DOHH2 (cell line): ENCODE measurements around the gene SLC5A6.

Experiments
- H3F3A ChIP-seq: fragments of 200-600 bp; sonication (generic), shearing (Covaris generic); 2 replicates; pipeline ENCODE4 v1.6.0; 2016; ENCODE audit warnings: antibody characterized with exemption, mild to moderate bottlenecking; ENCODE audit not compliant: control insufficient read depth, insufficient read depth
- H3K27ac ChIP-seq: fragments of 200-600 bp; sonication (generic); 2 replicates; pipeline ENCODE4 v1.5.1; 2014; ENCODE audit warnings: low read depth, mild to moderate bottlenecking, low read length, moderate library complexity
- H3K27me3 ChIP-seq: fragments of 200-600 bp; sonication (generic); 2 replicates; pipeline ENCODE4 v1.6.1; 2014; ENCODE audit warnings: mild to moderate bottlenecking, low read length, mixed read lengths; ENCODE audit not compliant: control insufficient read depth
- H3K36me3 ChIP-seq: fragments of 200-600 bp; sonication (generic); 2 replicates; pipeline ENCODE4 v1.6.1; 2014; ENCODE audit warnings: mild to moderate bottlenecking, low read length, moderate library complexity, mixed read lengths; ENCODE audit not compliant: control insufficient read depth
- H3K4me1 ChIP-seq: fragments of 200-600 bp; sonication (generic); 2 replicates; pipeline ENCODE4 v1.6.1; 2014; ENCODE audit warnings: mild to moderate bottlenecking, low read length, mixed read lengths; ENCODE audit not compliant: control insufficient read depth
- H3K4me2 ChIP-seq: fragments of 200-600 bp; sonication (generic); 2 replicates; pipeline ENCODE4 v1.6.0; 2014; ENCODE audit warnings: mild to moderate bottlenecking, low read length, moderate library complexity
- H3K4me3 ChIP-seq: fragments of 200-600 bp; sonication (generic); 2 replicates; pipeline ENCODE4 v1.5.1; 2014; ENCODE audit warnings: mild to moderate bottlenecking, low read length, mixed read lengths
- H3K79me2 ChIP-seq: fragments of 200-600 bp; sonication (generic); 2 replicates; pipeline ENCODE4 v1.6.1; 2014; ENCODE audit warnings: mild to moderate bottlenecking, low read length, mixed read lengths; ENCODE audit not compliant: control insufficient read depth
- H3K9me2 ChIP-seq: fragments of 200-600 bp; sonication (generic); replicated peaks from 2 replicates; pipeline ENCODE4 v1.6.1; 2014; ENCODE audit warnings: mild to moderate bottlenecking, low read length, mixed read lengths; ENCODE audit not compliant: control insufficient read depth
- H3K9me3 ChIP-seq: fragments of 200-600 bp; sonication (generic); 2 replicates; pipeline ENCODE4 v1.6.1; 2014; ENCODE audit warnings: antibody characterized with exemption, low read length, mixed read lengths; ENCODE audit not compliant: control insufficient read depth, insufficient read depth
- H4K20me1 ChIP-seq: fragments of 200-600 bp; sonication (generic); 2 replicates; pipeline ENCODE4 v1.6.0; 2014; ENCODE audit warnings: low read depth, mild to moderate bottlenecking, antibody characterized with exemption, low read length, moderate library complexity; ENCODE audit not compliant: control insufficient read depth, insufficient read depth
- EZH2phosphoT487 ChIP-seq: fragments of 200-600 bp; sonication (generic); IDR thresholded peaks from 2 replicates; pipeline ENCODE4 v1.6.1; 2017; ENCODE audit warnings: borderline replicate concordance, mild to moderate bottlenecking, antibody characterized with exemption, low read length, moderate library complexity, mixed read lengths
- TF ChIP-seq, protein P1 (sequence below): fragments of 200-600 bp; sonication (generic); IDR thresholded peaks from one replicate; pipeline ENCODE4 v1.5.1; 2014; ENCODE audit warnings: antibody characterized with exemption, mild to moderate bottlenecking, low read depth, low read length; ENCODE audit not compliant: poor library complexity, severe bottlenecking

Gene SLC5A6

DNA sequence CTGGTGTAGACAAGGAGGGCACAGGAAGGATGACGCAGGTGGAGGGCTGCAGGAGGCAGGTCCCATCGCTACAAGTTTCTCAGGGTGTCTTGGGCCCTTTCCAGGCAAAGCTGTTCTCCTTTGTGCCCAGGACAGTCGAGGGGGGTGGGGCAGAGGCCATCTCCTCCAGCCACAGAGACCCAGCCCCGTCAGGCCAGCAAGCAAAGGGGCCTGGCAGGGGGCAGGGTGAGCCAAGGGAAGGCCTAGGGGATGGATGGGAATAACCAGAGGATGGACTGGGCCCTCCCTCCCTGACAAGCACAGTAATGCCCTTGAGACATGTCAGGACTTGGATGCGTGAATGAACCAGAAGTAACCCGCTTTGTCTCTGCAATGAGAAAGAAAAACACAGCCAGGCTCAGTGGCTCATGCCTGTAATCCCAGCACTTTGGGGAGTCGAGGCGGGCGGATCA, 57.0 kb downstream of the SLC5A6 start:
- no peak overlapping the region for H3K4me3 ChIP-seq
- no peak overlapping the region for H3K4me2 ChIP-seq
- H3K79me2 ChIP-seq = no peaks in the 10 kb centered on the region
- no peaks in the 10 kb centered on the region for H3K4me1 ChIP-seq
- no peaks in the 10 kb centered on the region for H3K9me2 ChIP-seq
- no peaks in the 10 kb centered on the region for H4K20me1 ChIP-seq
- H3K27me3 ChIP-seq = no peaks in the 10 kb centered on the region
- H3K9me3 ChIP-seq = no peaks in the 10 kb centered on the region
- no peaks in the 10 kb centered on the region; the same call in 1 of the 2 replicates for H3F3A ChIP-seq
- H3K27ac ChIP-seq = no peak overlapping the region
- TF ChIP-seq, protein P1, sequence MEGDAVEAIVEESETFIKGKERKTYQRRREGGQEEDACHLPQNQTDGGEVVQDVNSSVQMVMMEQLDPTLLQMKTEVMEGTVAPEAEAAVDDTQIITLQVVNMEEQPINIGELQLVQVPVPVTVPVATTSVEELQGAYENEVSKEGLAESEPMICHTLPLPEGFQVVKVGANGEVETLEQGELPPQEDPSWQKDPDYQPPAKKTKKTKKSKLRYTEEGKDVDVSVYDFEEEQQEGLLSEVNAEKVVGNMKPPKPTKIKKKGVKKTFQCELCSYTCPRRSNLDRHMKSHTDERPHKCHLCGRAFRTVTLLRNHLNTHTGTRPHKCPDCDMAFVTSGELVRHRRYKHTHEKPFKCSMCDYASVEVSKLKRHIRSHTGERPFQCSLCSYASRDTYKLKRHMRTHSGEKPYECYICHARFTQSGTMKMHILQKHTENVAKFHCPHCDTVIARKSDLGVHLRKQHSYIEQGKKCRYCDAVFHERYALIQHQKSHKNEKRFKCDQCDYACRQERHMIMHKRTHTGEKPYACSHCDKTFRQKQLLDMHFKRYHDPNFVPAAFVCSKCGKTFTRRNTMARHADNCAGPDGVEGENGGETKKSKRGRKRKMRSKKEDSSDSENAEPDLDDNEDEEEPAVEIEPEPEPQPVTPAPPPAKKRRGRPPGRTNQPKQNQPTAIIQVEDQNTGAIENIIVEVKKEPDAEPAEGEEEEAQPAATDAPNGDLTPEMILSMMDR = no peak
- TF ChIP-seq EZH2phosphoT487 = no peak
- H3K36me3 ChIP-seq = no peaks in the 10 kb centered on the region

DNA sequence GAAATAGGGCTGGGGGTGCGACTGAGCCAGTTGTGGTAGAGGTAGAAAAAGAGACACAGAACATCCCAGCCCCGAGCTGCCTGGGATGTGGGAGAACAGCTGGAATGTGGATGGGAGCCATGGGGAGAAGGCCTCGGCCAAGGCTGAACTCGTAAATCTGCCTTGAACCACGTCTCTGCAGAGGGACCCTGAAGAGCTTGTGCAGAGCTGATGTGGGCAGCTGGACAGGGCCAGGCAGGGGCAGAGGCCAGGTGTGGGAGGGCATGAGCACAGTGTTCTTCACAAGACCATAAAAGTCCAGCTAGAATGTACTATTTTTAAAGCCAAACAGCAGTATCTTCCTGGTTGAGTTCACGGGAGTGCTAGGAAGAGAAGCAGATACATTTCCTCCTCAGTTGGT, 57.6 kb downstream of the SLC5A6 start:
- H3K36me3 ChIP-seq = no peaks in the 10 kb centered on the region
- no peaks in the 10 kb centered on the region for H3K9me3 ChIP-seq
- no peak overlapping the region for H3K4me2 ChIP-seq
- H3K9me2 ChIP-seq = no peaks in the 10 kb centered on the region
- no peak overlapping the region for H3K4me3 ChIP-seq
- H3K27ac ChIP-seq = no peak overlapping the region
- no peaks in the 10 kb centered on the region; the same call in 1 of the 2 replicates for H3F3A ChIP-seq
- no peak for TF ChIP-seq EZH2phosphoT487
- TF ChIP-seq, protein P1 = no peak
- no peaks in the 10 kb centered on the region for H3K79me2 ChIP-seq
- no peaks in the 10 kb centered on the region for H4K20me1 ChIP-seq
- no peaks in the 10 kb centered on the region for H3K4me1 ChIP-seq
- H3K27me3 ChIP-seq = no peaks in the 10 kb centered on the region

DNA sequence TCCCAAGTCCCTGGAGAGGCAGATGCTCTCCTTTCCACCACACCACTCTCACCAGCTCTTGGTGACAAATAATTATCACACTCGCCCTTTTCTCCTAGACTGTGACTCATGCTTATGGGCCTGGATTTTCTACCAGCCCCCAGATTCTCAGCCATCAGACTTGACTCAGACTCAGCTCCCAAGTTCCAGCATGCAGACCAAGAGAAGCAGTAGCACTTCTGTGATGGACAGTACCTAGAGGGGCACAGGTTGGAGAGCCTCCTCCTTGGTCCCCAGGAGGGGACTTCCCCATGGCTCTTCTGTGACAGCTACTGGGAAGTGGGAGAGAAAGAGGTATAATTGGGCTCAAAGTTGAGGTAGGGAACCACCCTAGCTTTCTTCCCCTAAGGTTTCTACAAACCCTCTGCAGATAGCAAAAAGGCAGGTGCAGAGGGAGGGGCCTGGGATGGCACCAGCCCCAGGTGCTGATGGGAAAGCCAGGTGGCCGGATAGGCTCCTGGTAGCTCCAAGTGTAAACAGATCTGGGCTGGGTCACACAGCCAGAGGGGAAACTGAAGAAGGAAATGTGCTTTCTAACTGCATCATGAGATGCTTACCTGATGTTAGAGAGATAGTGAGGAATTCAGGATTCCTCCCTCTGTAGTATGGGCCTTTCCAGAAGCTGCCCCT, 59.1 kb downstream of the SLC5A6 start:
- Histone ChIP-seq H3K9me2 (no peaks in the 10 kb centered on the region), H4K20me1 (no peaks in the 10 kb centered on the region), H3F3A (no peaks in the 10 kb centered on the region; the same call in 1 of the 2 replicates), H3K27ac (no peak overlapping the region), H3K79me2 (no peaks in the 10 kb centered on the region), H3K4me1 (no peaks in the 10 kb centered on the region), H3K4me2 (no peak overlapping the region), H3K9me3 (no peaks in the 10 kb centered on the region), H3K4me3 (no peak overlapping the region), H3K36me3 (no peaks in the 10 kb centered on the region), H3K27me3 (no peaks in the 10 kb centered on the region)
- TF ChIP-seq, protein P1 = no peak
- no peak for TF ChIP-seq EZH2phosphoT487
